Common myeloid progenitor, CD34-positive (primary cell): ENCODE measurements around the gene OR1D2. TPM values are rescaled to one million over a fixed set of nuclear protein-coding genes. Genes with fewer than 3 reads are reported as not detected.
"Not testable (repeated sequence)": the region's sequence is repeated elsewhere in the genome, so short reads cannot be mapped to it uniquely, and the experiment has no call there.

Experiments
- CTCF ChIA-PET: fragments of 350-600 bp; sonication (Branson Sonifier 250); formaldehyde crosslinking; loops from one replicate; lab custom pipeline; 2021; ENCODE audit warnings: antibody characterized with exemption; lab: Charles Lee
- POLR2A ChIA-PET: fragments of 350-600 bp; sonication (Branson Sonifier 250); formaldehyde crosslinking; loops from one replicate; lab custom pipeline; 2021; ENCODE audit warnings: antibody characterized with exemption; lab: Charles Lee
- DNase-seq, 3 donors: peaks; one replicate each; pipeline versions ENCODE4 v3.0.0 to v3.0.0-alpha.2; 2013
- H3K27ac ChIP-seq, 2 experiments: 1 replicate in 1 of 2; 2 replicates in 1 of 2; pipeline ENCODE4 v1.7.0; 2013; ENCODE audit warnings: inconsistent platforms in 2 of 2, low read length in 2 of 2, mild to moderate bottlenecking in 2 of 2, low read depth in 1 of 2, moderate library complexity in 1 of 2; ENCODE audit not compliant: severe bottlenecking in 2 of 2, insufficient read depth in 1 of 2, poor library complexity in 1 of 2
- H3K27me3 ChIP-seq, 5 experiments: replicated peaks in 2 of 5; 1 replicate in 3 of 5; 2 replicates in 2 of 5; pipeline versions ENCODE4 v1.6.1 to v1.7.0; 2013; ENCODE audit warnings: low read length in 4 of 5, mild to moderate bottlenecking in 2 of 5, moderate library complexity in 2 of 5, inconsistent platforms in 1 of 5; ENCODE audit not compliant: insufficient read depth in 5 of 5, control insufficient read depth in 4 of 5
- H3K36me3 ChIP-seq, 4 experiments: 1 replicate in 2 of 4; 2 replicates in 2 of 4; pipeline versions ENCODE4 v1.6.1 to v1.7.0; 2013; ENCODE audit warnings: low read length in 3 of 4, control low read depth in 1 of 4, mild to moderate bottlenecking in 1 of 4; ENCODE audit not compliant: control insufficient read depth in 4 of 4, insufficient read depth in 4 of 4
- H3K4me1 ChIP-seq, 4 experiments: 1 replicate in 3 of 4; 2 replicates in 1 of 4; pipeline versions ENCODE4 v1.6.1 to v1.7.1; 2013; ENCODE audit warnings: low read length in 3 of 4, mild to moderate bottlenecking in 3 of 4, control low read depth in 1 of 4, inconsistent platforms in 1 of 4, moderate library complexity in 1 of 4; ENCODE audit not compliant: control insufficient read depth in 4 of 4, insufficient read depth in 4 of 4; ENCODE audit errors: control extremely low read depth in 1 of 4
- H3K4me3 ChIP-seq, 7 experiments: 1 replicate in 4 of 7; 2 replicates in 3 of 7; pipeline versions ENCODE4 v1.5.1 to v1.7.0; 2013; ENCODE audit warnings: mild to moderate bottlenecking in 7 of 7, low read length in 6 of 7, moderate library complexity in 6 of 7, inconsistent platforms in 2 of 7, low read depth in 2 of 7, control low read depth in 1 of 7; ENCODE audit not compliant: insufficient read depth in 4 of 7, control insufficient read depth in 1 of 7; ENCODE audit errors: extremely low read depth in 1 of 7
- H3K9me3 ChIP-seq, 5 experiments: 1 replicate in 4 of 5; 2 replicates in 1 of 5; pipeline versions ENCODE4 v1.6.1 to v1.7.1; 2013; ENCODE audit warnings: low read length in 4 of 5, mild to moderate bottlenecking in 2 of 5, inconsistent platforms in 1 of 5, low read depth in 1 of 5, moderate library complexity in 1 of 5; ENCODE audit not compliant: control insufficient read depth in 4 of 5, insufficient read depth in 2 of 5; ENCODE audit errors: control extremely low read depth in 1 of 5
- WGBS: methylation state at CpG from one replicate; pipeline ENCODE4 v1.1.5; 2013; ENCODE audit not compliant: insufficient coverage; 5-methylcytosine and 5-hydroxymethylcytosine counted together
- polyA plus RNA-seq: library from polyadenylated mRNA; unstranded; fragments of 120-200 nt; gene quantifications from one replicate; pipeline ENCODE4 v1.2.1, GENCODE V29; 2013

Gene OR1D2
- not detected for polyA plus RNA-seq

- Histone ChIP-seq H3K9me3 (peaks cover 0 to 22% (median 2%) of the 10 kb centered on the region in 5 experiments), H3K27me3 (peaks cover 0 to 4% (median 0%) of the 10 kb centered on the region in 5 experiments), H3K36me3 (no peaks in the 10 kb centered on the region), H3K4me1 (no peaks in the 10 kb centered on the region), H3K27ac (no peak within 1 kb of the TSS), H3K4me3 (no peak within 1 kb of the TSS)
- WGBS, result 100% methylated on average over 1 of the region's 3 CpGs
- ChIA-PET CTCF (no interaction called here), POLR2A (no interaction called here)
- no peak for DNase-seq
Observed at GRCh38 chr17:3104322-3104721, at the start of gene OR1D2. Gene OR1D2 (minus strand): TSS chr17:3104422. CDS start chr17:3092996, 11,426 bp downstream.

DNA sequence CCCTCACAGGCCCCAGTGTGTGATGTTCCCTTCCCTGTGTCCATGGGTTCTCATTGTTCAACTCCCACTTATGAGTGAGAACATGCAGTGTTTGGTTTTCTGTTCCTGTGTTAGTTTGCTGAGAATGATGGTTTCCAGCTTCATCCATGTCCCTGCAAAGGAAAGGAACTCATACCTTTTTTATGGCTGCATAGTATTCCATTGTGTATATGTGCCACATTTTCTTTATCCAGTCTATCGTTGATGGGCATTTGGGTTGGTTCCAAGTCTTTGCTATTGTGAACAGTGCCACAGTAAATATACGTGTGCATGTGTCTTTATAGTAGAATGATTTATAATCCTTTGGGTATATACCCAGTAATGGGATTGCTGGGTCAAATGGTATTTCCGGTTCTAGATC, 33.3 kb upstream of the OR1D2 start:
- H3K4me3 ChIP-seq, POLR2A ChIA-PET, CTCF ChIA-PET, H3K4me1 ChIP-seq, H3K9me3 ChIP-seq, H3K27ac ChIP-seq, H3K36me3 ChIP-seq, H3K27me3 ChIP-seq, DNase-seq: not testable (repeated sequence)
- no CpG with 5 or more reads among the region's 3 CpGs for WGBS

- CTCF ChIA-PET, result no interaction called here
- POLR2A ChIA-PET, result no interaction called here
- peaks cover 0 to 5% (median 0%) of the 10 kb centered on the region in 5 experiments for H3K27me3 ChIP-seq
- no peak within 1 kb of the TSS for H3K27ac ChIP-seq
- no peaks in the 10 kb centered on the region for H3K36me3 ChIP-seq
- DNase-seq, result no peak
- H3K9me3 ChIP-seq, result no peaks in the 10 kb centered on the region
- H3K4me3 ChIP-seq, result no peak within 1 kb of the TSS
- H3K4me1 ChIP-seq, result no peaks in the 10 kb centered on the region
- 100% methylated on average over 1 of the region's 2 CpGs for WGBS
Observed at GRCh38 chr17:3127451-3127850, 23.2 kb upstream of the OR1D2 start, which contains the start of gene OR1G1. Gene OR1G1 (minus strand): TSS chr17:3127551. CDS start chr17:3127551, 0 bp downstream.

DNA sequence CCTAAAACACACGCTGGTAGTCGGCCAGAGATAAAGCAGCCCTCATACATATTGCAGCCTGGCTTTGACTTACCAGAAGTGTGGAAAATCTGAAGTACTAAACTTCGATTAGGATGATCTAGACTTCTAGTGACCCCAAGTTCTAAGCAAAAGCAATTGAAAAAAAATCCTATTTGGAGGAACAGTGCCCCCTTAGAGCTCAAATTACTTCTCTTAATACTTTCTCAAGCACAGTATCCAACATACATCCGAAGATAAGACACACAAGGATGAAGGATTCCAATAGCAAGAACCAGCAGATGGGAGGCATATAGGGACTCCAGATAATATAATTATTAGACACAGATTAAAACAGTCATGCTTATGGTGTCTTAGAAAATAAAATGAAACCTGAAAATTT, 30.4 kb downstream of the OR1D2 start:
- 93% methylated on average over 3 of the region's 4 CpGs for WGBS
- H3K4me1 ChIP-seq, H3K4me3 ChIP-seq, H3K27ac ChIP-seq, H3K9me3 ChIP-seq, H3K36me3 ChIP-seq, H3K27me3 ChIP-seq, CTCF ChIA-PET, DNase-seq: not testable (repeated sequence)
- POLR2A ChIA-PET, result interaction anchor here (0.6 kb wide), 1 partner anchor 378 kb away, joined by 3 read pairs; no protein-coding TSS in a partner anchor

DNA sequence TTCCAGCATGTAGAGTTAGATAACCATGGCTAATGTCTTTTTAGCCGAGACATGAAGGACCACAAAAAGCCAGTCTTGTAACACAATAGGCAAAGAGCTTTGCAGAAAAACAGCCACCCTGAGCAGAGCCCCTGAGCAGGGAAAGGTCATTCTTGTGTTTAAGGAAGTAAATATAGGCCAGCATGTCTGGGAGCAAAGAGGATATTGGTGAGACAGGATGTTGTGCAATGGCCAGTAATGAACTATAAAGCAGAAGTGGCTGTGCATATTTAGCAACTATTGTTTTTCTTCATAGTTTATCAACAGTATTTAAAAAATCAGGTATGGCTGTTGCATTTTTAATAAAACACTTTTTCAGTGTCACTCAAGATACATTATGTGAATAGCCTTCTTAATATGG, 39.0 kb downstream of the OR1D2 start:
- H3K27ac ChIP-seq, POLR2A ChIA-PET, CTCF ChIA-PET, H3K4me1 ChIP-seq, H3K36me3 ChIP-seq, H3K27me3 ChIP-seq, H3K4me3 ChIP-seq, H3K9me3 ChIP-seq: not testable (repeated sequence)
- DNase-seq, result peak; percentile 22 to 83 (median 72)
- no CpG with 5 or more reads among the region's 1 CpG for WGBS

GRCh38 chr17:3063507-3063906, 40.7 kb downstream of the OR1D2 start, which contains the start of gene OR1D5:
Gene OR1D5 (minus strand): TSS chr17:3063607. CDS start chr17:3063607, 0 bp downstream.
- H3K4me1 ChIP-seq, H3K9me3 ChIP-seq, CTCF ChIA-PET, DNase-seq, H3K4me3 ChIP-seq, H3K27me3 ChIP-seq, POLR2A ChIA-PET, H3K27ac ChIP-seq, H3K36me3 ChIP-seq: not testable (repeated sequence)
- no CpG with 5 or more reads among the region's 2 CpGs for WGBS

- H3K4me1 ChIP-seq, H3K36me3 ChIP-seq, DNase-seq, POLR2A ChIA-PET, H3K27me3 ChIP-seq, H3K27ac ChIP-seq, H3K4me3 ChIP-seq, H3K9me3 ChIP-seq, CTCF ChIA-PET: not testable (repeated sequence)
- 70% methylated on average over 1 of the region's 8 CpGs for WGBS
Observed at GRCh38 chr17:3062824-3063377, 41.3 kb downstream of the OR1D2 start.
